Vein endothelial cell (primary cell): ENCODE data around the gene FSTL4. TPM values are rescaled to one million over a fixed set of nuclear protein-coding genes. Genes with fewer than 3 reads are reported as not detected.

ENCODE experiments used
- small RNA-seq: library from RNA; depleted of rRNA; stranded (forward); fragments of <200 nt; gene quantifications from one replicate; pipeline ENCODE3, GENCODE V24; 2012
- total RNA-seq: library from RNA; depleted of rRNA; stranded (reverse); fragments of >200 nt; gene quantifications from 2 replicates; pipeline ENCODE4 v1.2.3, GENCODE V29; 2012

Gene FSTL4
- total RNA-seq: under 0.01 and 0.10 TPM in 2 replicates

DNA sequence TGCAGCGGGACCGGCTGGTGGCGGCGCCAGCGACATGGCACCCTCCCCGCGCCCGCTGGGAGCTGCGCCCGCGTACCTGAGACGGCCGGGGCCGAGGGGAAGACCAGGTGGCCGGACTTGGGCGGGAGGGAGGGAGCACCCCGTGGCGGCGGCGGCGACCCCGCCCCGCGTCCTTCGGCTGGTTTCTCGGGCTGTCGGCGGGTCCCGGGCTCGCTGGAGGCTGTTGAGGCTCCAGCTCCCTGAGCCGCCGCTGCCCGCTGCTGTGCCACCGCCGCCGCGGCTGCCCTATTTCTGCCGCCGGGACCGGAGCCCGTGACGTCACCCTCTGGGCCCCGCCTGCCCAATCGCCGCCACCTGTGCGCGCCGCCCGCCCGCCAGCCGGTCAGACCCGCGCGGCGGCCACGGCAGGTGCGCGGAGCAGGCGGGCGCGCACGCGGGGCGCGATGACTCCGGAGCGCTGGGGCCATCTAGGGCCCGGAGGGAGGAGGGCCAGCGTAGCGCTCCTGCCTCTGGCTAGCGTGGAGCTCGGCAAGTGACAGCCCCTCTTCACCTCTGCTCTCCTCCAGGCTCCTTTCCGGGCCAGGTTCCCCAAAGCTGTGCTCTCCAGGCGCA is at the start of gene FSTL4:
Gene FSTL4, minus strand, starts transcription at position 293 of the 612 bp plus-strand sequence.

Small RNAs within 50 kb of the gene (small RNA-seq; reads per million reads assigned to genes)
- not detected for gene MIR1289-2
